B cell (primary cell): ENCODE results near the gene ELMO3. TPM values are rescaled to one million over a fixed set of nuclear protein-coding genes. Genes with fewer than 3 reads are reported as not detected.
A peak's percentile ranks its signal among the peaks of the same experiment; 100 is the strongest.

Source experiments
- ATAC-seq: fragments of 200-7000 bp; cut with Tn5 transposase; one replicate; pipeline ENCODE4 v1.10.0; 2021; ENCODE audit warnings: low read depth, mild to moderate bottlenecking, moderate number of reproducible peaks, moderate library complexity
- CTCF ChIA-PET: fragments of 350-600 bp; sonication (Branson Sonifier 250); formaldehyde crosslinking; loops from one replicate; lab custom pipeline; 2021; ENCODE audit warnings: antibody characterized with exemption, inconsistent platforms; lab: Charles Lee
- POLR2A ChIA-PET: fragments of 350-600 bp; sonication (Branson Sonifier 250); formaldehyde crosslinking; loops from one replicate; lab custom pipeline; 2021; ENCODE audit warnings: antibody characterized with exemption; lab: Charles Lee
- DNase-seq: peaks from one replicate; pipeline ENCODE4 v3.0.0; 2013
- H2AFZ ChIP-seq: 2 replicates; pipeline ENCODE4 v1.6.1; 2012; ENCODE audit warnings: mild to moderate bottlenecking, low read depth, low read length; ENCODE audit not compliant: insufficient read depth, poor library complexity, severe bottlenecking
- H3K27ac ChIP-seq, 2 donors: 1 replicate in 1 of 2; 2 replicates in 1 of 2; pipeline ENCODE4 v1.5.1; 2012 to 2013; ENCODE audit warnings: low read length in 2 of 2, mild to moderate bottlenecking in 2 of 2, moderate library complexity in 1 of 2
- H3K27me3 ChIP-seq, 4 experiments: fragments of 200-600 bp in 1 of 4; sonication (generic) in 1 of 4; replicated peaks in 1 of 4; 1 replicate in 2 of 4; 2 replicates in 2 of 4; pipeline versions ENCODE4 v1.6.1 to v1.7.0; 2013 to 2016; ENCODE audit warnings: low read length in 3 of 4, mild to moderate bottlenecking in 2 of 4, mixed read lengths in 1 of 4, moderate library complexity in 1 of 4; ENCODE audit not compliant: insufficient read depth in 4 of 4, control insufficient read depth in 3 of 4; ENCODE audit errors: control extremely low read depth in 1 of 4
- H3K36me3 ChIP-seq, 2 experiments: replicated peaks in 1 of 2; 1 replicate in 1 of 2; 2 replicates in 1 of 2; pipeline versions ENCODE4 v1.6.1 to v1.7.1; 2013; ENCODE audit warnings: low read length in 1 of 2; ENCODE audit not compliant: insufficient read depth in 2 of 2, control insufficient read depth in 1 of 2; ENCODE audit errors: control extremely low read depth in 1 of 2, extremely low read depth in 1 of 2
- H3K4me1 ChIP-seq, 2 donors: fragments of 200-600 bp in 1 of 2; sonication (generic) in 1 of 2; 1 replicate in 1 of 2; 2 replicates in 1 of 2; pipeline versions ENCODE4 v1.5.1 to v1.6.1; 2013 to 2017; ENCODE audit warnings: low read length in 2 of 2; ENCODE audit not compliant: control insufficient read depth in 2 of 2, insufficient read depth in 2 of 2
- H3K4me2 ChIP-seq: replicated peaks from 2 replicates; pipeline ENCODE3; 2012; ENCODE audit warnings: mild to moderate bottlenecking, low read depth, low read length; ENCODE audit not compliant: poor library complexity, severe bottlenecking
- H3K4me3 ChIP-seq, 5 experiments: fragments of 200-600 bp in 1 of 5; sonication (generic) in 1 of 5; 1 replicate in 3 of 5; 2 replicates in 2 of 5; pipeline versions ENCODE4 v1.5.1 to v1.7.0; 2011 to 2016; ENCODE audit warnings: low read length in 4 of 5, mild to moderate bottlenecking in 4 of 5, low read depth in 2 of 5, control low read depth in 1 of 5, moderate library complexity in 1 of 5; ENCODE audit not compliant: insufficient read depth in 1 of 5; ENCODE audit errors: control extremely low read depth in 1 of 5, extremely low read depth in 1 of 5
- H3K79me2 ChIP-seq: fragments of 200-600 bp; sonication (generic); one replicate; pipeline ENCODE4 v1.6.0; 2016; ENCODE audit warnings: low read length; ENCODE audit not compliant: control insufficient read depth, insufficient read depth
- H3K9ac ChIP-seq: fragments of 200-600 bp; sonication (generic); 2 replicates; pipeline ENCODE4 v1.6.1; 2017; ENCODE audit warnings: mild to moderate bottlenecking, low read length, moderate library complexity
- H3K9me3 ChIP-seq, 3 donors: one replicate each; pipeline versions ENCODE4 v1.6.1 to v1.7.1; 2013; ENCODE audit warnings: low read length in 2 of 3; ENCODE audit not compliant: control insufficient read depth in 2 of 3, insufficient read depth in 1 of 3; ENCODE audit errors: control extremely low read depth in 1 of 3
- H4K20me1 ChIP-seq: 2 replicates; pipeline ENCODE4 v1.6.0; 2012; ENCODE audit warnings: mild to moderate bottlenecking, low read length; ENCODE audit not compliant: insufficient read depth, control insufficient read depth, poor library complexity, severe bottlenecking
- H3K27ac Mint-ChIP-seq: one replicate; pipeline ENCODE4 v1.8.0; 2021; ENCODE audit warnings: mixed read lengths
- H3K27me3 Mint-ChIP-seq: one replicate; pipeline ENCODE4 v1.8.0; 2021; ENCODE audit warnings: mixed read lengths
- H3K4me1 Mint-ChIP-seq: one replicate; pipeline ENCODE4 v1.8.0; 2021; ENCODE audit warnings: mixed read lengths
- H3K4me3 Mint-ChIP-seq: one replicate; pipeline ENCODE4 v1.8.0; 2021; ENCODE audit warnings: mixed read lengths
- H3K9me3 Mint-ChIP-seq: one replicate; pipeline ENCODE4 v1.8.0; 2022; ENCODE audit warnings: mixed read lengths; ENCODE audit not compliant: insufficient read depth
- EZH2 ChIP-seq: IDR thresholded peaks from 2 replicates; pipeline ENCODE4 v1.6.1; 2012; ENCODE audit warnings: borderline replicate concordance, low read depth, mild to moderate bottlenecking, moderate library complexity, low read length; ENCODE audit not compliant: insufficient read depth, poor library complexity, severe bottlenecking
- WGBS: methylation state at CpG from one replicate; pipeline ENCODE4 v1.1.5; 2013; ENCODE audit warnings: missing lambda C conversion rate; ENCODE audit not compliant: insufficient coverage; 5-methylcytosine and 5-hydroxymethylcytosine counted together
- intact Hi-C: fragments of 100-400 bp; cut with micrococcal nuclease; formaldehyde crosslinking; loops from one replicate; pipeline ENCODE4 v1.10.0; 2022
- polyA minus RNA-seq: library from RNA; depleted of rRNA, polyadenylated mRNA; stranded (reverse); fragments of >200 nt; gene quantifications from 2 replicates; pipeline ENCODE4 v1.2.3, GENCODE V29; 2012
- polyA plus RNA-seq: library from polyadenylated mRNA; depleted of rRNA; stranded (reverse); fragments of >200 nt; gene quantifications from 2 replicates; pipeline ENCODE4 v1.2.3, GENCODE V29; 2012
- total RNA-seq, 2 donors: library from RNA; stranded (reverse); fragments of 120-200 nt in 1 of 2; gene quantifications; 1 replicate in 1 of 2; 2 replicates in 1 of 2; pipeline versions ENCODE4 v1.2.3 to v1.2.4, GENCODE V29; 2013 to 2022
- TF ChIP-seq, protein P1 (sequence below): fragments of 200-600 bp; IDR thresholded peaks from one replicate; pipeline ENCODE4 v1.8.0; 2022; ENCODE audit warnings: antibody characterized with exemption, mild to moderate bottlenecking

The ELMO3 gene, protein sequence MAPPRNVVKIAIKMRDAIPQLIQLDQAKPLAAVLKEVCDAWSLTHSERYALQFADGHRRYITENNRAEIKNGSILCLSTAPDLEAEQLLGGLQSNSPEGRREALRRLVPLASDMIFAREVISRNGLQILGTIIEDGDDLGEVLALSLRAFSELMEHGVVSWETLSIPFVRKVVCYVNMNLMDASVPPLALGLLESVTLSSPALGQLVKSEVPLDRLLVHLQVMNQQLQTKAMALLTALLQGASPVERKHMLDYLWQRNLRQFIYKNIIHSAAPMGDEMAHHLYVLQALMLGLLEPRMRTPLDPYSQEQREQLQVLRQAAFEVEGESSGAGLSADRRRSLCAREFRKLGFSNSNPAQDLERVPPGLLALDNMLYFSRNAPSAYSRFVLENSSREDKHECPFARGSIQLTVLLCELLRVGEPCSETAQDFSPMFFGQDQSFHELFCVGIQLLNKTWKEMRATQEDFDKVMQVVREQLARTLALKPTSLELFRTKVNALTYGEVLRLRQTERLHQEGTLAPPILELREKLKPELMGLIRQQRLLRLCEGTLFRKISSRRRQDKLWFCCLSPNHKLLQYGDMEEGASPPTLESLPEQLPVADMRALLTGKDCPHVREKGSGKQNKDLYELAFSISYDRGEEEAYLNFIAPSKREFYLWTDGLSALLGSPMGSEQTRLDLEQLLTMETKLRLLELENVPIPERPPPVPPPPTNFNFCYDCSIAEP
- total RNA-seq (8.3 and 9.6 TPM in 2 replicates), polyA plus RNA-seq (7.9 and 9.1 TPM in 2 replicates), polyA minus RNA-seq (1.7 and 3.1 TPM in 2 replicates)
- total RNA-seq (2013): 2.6 TPM

GRCh38 chr16:67199011-67199807, at the start of gene ELMO3:
Gene ELMO3, plus strand, starts transcription at chr16:67199131. Its CDS starts 196 bp downstream, at chr16:67199327.
- H3K27ac ChIP-seq: no peak within 1 kb of the TSS
- peaks cover 0 to 68% of the 10 kb centered on the region in 2 experiments for H3K36me3 ChIP-seq
- Mint-ChIP-seq H3K27me3 (no peaks in the 10 kb centered on the region), H3K4me1 (peaks cover 15% of the 10 kb centered on the region), H3K4me3 (peak within 1 kb of the TSS; percentile 39), H3K27ac (peak within 1 kb of the TSS; percentile 37), H3K9me3 (no peaks in the 10 kb centered on the region)
- 93% methylated on average over 52 of the region's 61 CpGs for WGBS
- H2AFZ ChIP-seq: no peak within 1 kb of the TSS
- intact Hi-C loops: no loop called here
- no peaks in the 10 kb centered on the region for H3K9me3 ChIP-seq
- H4K20me1 ChIP-seq: peaks cover 32% of the 10 kb centered on the region
- no peaks in the 10 kb centered on the region for H3K27me3 ChIP-seq
- H3K79me2 ChIP-seq: peaks cover 13% of the 10 kb centered on the region
- CTCF ChIA-PET: interaction anchor here (1.2 kb wide), 1 partner anchor 11 kb away, joined by 3 read pairs; no protein-coding TSS in a partner anchor
- DNase-seq (no peak), ATAC-seq (peak; percentile 45)
- H3K4me2 ChIP-seq: no peak within 1 kb of the TSS
- TF ChIP-seq EZH2: no peak
- TF ChIP-seq, protein P1, sequence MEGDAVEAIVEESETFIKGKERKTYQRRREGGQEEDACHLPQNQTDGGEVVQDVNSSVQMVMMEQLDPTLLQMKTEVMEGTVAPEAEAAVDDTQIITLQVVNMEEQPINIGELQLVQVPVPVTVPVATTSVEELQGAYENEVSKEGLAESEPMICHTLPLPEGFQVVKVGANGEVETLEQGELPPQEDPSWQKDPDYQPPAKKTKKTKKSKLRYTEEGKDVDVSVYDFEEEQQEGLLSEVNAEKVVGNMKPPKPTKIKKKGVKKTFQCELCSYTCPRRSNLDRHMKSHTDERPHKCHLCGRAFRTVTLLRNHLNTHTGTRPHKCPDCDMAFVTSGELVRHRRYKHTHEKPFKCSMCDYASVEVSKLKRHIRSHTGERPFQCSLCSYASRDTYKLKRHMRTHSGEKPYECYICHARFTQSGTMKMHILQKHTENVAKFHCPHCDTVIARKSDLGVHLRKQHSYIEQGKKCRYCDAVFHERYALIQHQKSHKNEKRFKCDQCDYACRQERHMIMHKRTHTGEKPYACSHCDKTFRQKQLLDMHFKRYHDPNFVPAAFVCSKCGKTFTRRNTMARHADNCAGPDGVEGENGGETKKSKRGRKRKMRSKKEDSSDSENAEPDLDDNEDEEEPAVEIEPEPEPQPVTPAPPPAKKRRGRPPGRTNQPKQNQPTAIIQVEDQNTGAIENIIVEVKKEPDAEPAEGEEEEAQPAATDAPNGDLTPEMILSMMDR: no peak
- H3K4me3 ChIP-seq: peak within 1 kb of the TSS in 1 of 5 experiments; percentile 26
- POLR2A ChIA-PET: no interaction called here
- no peak within 1 kb of the TSS for H3K9ac ChIP-seq
- peaks cover 0 to 1% of the 10 kb centered on the region in 2 donors for H3K4me1 ChIP-seq
